Neural cell (in vitro differentiated cells): ENCODE measurements around the gene RAPGEF4. TPM values are rescaled to one million over a fixed set of nuclear protein-coding genes. Genes with fewer than 3 reads are reported as not detected.

Experiments
- H2AFZ ChIP-seq: fragments of 200-600, 300-800 bp; sonication (generic), shearing (Covaris generic); 2 replicates; pipeline ENCODE4 v1.6.0; 2014; ENCODE audit warnings: low read depth, mild to moderate bottlenecking, antibody characterized with exemption, low read length, moderate library complexity
- H3F3A ChIP-seq: fragments of 200-600 bp; shearing (Covaris generic); 2 replicates; pipeline ENCODE4 v1.6.1; 2016; ENCODE audit warnings: mild to moderate bottlenecking, moderate library complexity, mixed read lengths, antibody characterized with exemption, low read length; ENCODE audit not compliant: insufficient read depth, poor library complexity, severe bottlenecking
- H3K27ac ChIP-seq: fragments of 200-600, 300-800 bp; sonication (generic), shearing (Covaris generic); 2 replicates; pipeline ENCODE4 v1.5.1; 2014; ENCODE audit warnings: mild to moderate bottlenecking, low read length, moderate library complexity
- H3K27me3 ChIP-seq: fragments of 300-800, 200-600 bp; sonication (generic), shearing (Covaris generic); 2 replicates; pipeline ENCODE4 v1.6.0; 2014; ENCODE audit warnings: mild to moderate bottlenecking, low read depth, low read length, moderate library complexity; ENCODE audit not compliant: insufficient read depth
- H3K36me3 ChIP-seq: fragments of 300-800, 200-600 bp; sonication (generic), shearing (Covaris generic); 2 replicates; pipeline ENCODE4 v1.5.1; 2014; ENCODE audit warnings: mild to moderate bottlenecking, antibody characterized with exemption, low read length, moderate library complexity; ENCODE audit not compliant: insufficient read depth
- H3K4me2 ChIP-seq: fragments of 300-800, 200-600 bp; sonication (generic), shearing (Covaris generic); 2 replicates; pipeline ENCODE4 v1.6.0; 2014; ENCODE audit warnings: mild to moderate bottlenecking, low read length
- H3K4me3 ChIP-seq: fragments of 300-800, 200-600 bp; sonication (generic), shearing (Covaris generic); 2 replicates; pipeline ENCODE4 v1.5.1; 2014; ENCODE audit warnings: mild to moderate bottlenecking, low read length, moderate library complexity
- H3K79me2 ChIP-seq: fragments of 200-600 bp; shearing (Covaris generic); replicated peaks from 2 replicates; pipeline ENCODE4 v1.6.0; 2014; ENCODE audit warnings: mild to moderate bottlenecking, low read length, moderate library complexity; ENCODE audit not compliant: insufficient read depth
- H3K9ac ChIP-seq: fragments of 300-800, 200-600 bp; sonication (generic), shearing (Covaris generic); 2 replicates; pipeline ENCODE4 v1.6.1; 2016; ENCODE audit warnings: mild to moderate bottlenecking, low read length, mixed read lengths
- H3K9me2 ChIP-seq: fragments of 200-600 bp; shearing (Covaris generic); 2 replicates; pipeline ENCODE4 v1.6.1; 2016; ENCODE audit warnings: mild to moderate bottlenecking, low read length, mixed read lengths; ENCODE audit not compliant: insufficient read depth
- H3K9me3 ChIP-seq: fragments of 200-600, 300-800 bp; sonication (generic), shearing (Covaris generic); 2 replicates; pipeline ENCODE4 v1.6.1; 2016; ENCODE audit warnings: mild to moderate bottlenecking, mixed run types, low read length, moderate library complexity, mixed read lengths
- H4K20me1 ChIP-seq: fragments of 200-600 bp; shearing (Covaris generic); 2 replicates; pipeline ENCODE4 v1.6.1; 2016; ENCODE audit warnings: mild to moderate bottlenecking, mixed run types; ENCODE audit not compliant: insufficient read depth
- CTCF ChIP-seq: fragments of 450-650 bp; IDR thresholded peaks from 2 replicates; pipeline ENCODE4 v1.5.1; 2014; ENCODE audit warnings: antibody characterized with exemption, mild to moderate bottlenecking, moderate library complexity; ENCODE audit not compliant: poor library complexity, severe bottlenecking
- EP300 ChIP-seq: fragments of 450-650 bp; conservative IDR thresholded peaks from 2 replicates; pipeline ENCODE4 v1.6.1; 2014; ENCODE audit warnings: antibody characterized with exemption, mild to moderate bottlenecking, moderate library complexity; ENCODE audit not compliant: poor library complexity, severe bottlenecking
- EZH2 ChIP-seq: fragments of 200-600, 300-800 bp; shearing (Covaris generic), sonication (generic); IDR thresholded peaks from 2 replicates; pipeline ENCODE4 v1.6.1; 2014; ENCODE audit warnings: antibody characterized with exemption, low read length, borderline replicate concordance, mild to moderate bottlenecking; ENCODE audit not compliant: insufficient read depth, poor library complexity, severe bottlenecking
- MXI1 ChIP-seq: fragments of 450-650 bp; conservative IDR thresholded peaks from 2 replicates; pipeline ENCODE4 v1.6.1; 2014; ENCODE audit warnings: antibody characterized with exemption, mild to moderate bottlenecking; ENCODE audit not compliant: poor library complexity, severe bottlenecking
- POLR2AphosphoS5 ChIP-seq: IDR thresholded peaks from 2 replicates; pipeline ENCODE4 v1.6.1; 2012
- RAD21 ChIP-seq: fragments of 450-650 bp; conservative IDR thresholded peaks from 2 replicates; pipeline ENCODE4 v1.6.1; 2014; ENCODE audit warnings: antibody characterized with exemption, mild to moderate bottlenecking, moderate library complexity
- REST ChIP-seq: IDR thresholded peaks from 2 replicates; pipeline ENCODE4 v1.6.1; 2012; ENCODE audit warnings: borderline replicate concordance
- SMC3 ChIP-seq: fragments of 450-650 bp; conservative IDR thresholded peaks from 2 replicates; pipeline ENCODE4 v1.6.1; 2014; ENCODE audit warnings: antibody characterized with exemption, mild to moderate bottlenecking, moderate library complexity; ENCODE audit not compliant: poor library complexity
- TAF1 ChIP-seq: IDR thresholded peaks from 2 replicates; pipeline ENCODE4 v1.6.1; 2012; ENCODE audit warnings: low read depth
- polyA plus RNA-seq: library from polyadenylated mRNA; depleted of rRNA; stranded (reverse); fragments of >200 nt; gene quantifications from 2 replicates; pipeline ENCODE4 v1.2.3, GENCODE V29; 2014

The RAPGEF4 gene
- polyA plus RNA-seq, 1 donor from 2014 or later = 10.4 TPM

- H3K27me3 ChIP-seq = no peaks in the 10 kb centered on the region
- no peak overlapping the region for H2AFZ ChIP-seq
- no peaks in the 10 kb centered on the region for H3K36me3 ChIP-seq
Measured at GRCh38 chr2:172829229-172829628, 93.6 kb downstream of the RAPGEF4 start.

GRCh38 chr2:172830482-172830881 is 94.8 kb downstream of the RAPGEF4 start:
- Histone ChIP-seq H3K9me2 (no peaks in the 10 kb centered on the region), H3K4me2 (no peak overlapping the region), H3K9ac (no peak overlapping the region), H3K4me3 (no peak overlapping the region), H3K9me3 (no peaks in the 10 kb centered on the region), H2AFZ (no peak overlapping the region), H3K27me3 (no peaks in the 10 kb centered on the region), H3K36me3 (no peaks in the 10 kb centered on the region), H3F3A (no peaks in the 10 kb centered on the region), H3K79me2 (no peaks in the 10 kb centered on the region), H3K27ac (no peak overlapping the region), H4K20me1 (no peaks in the 10 kb centered on the region)
- TF ChIP-seq CTCF (no peak), TAF1 (no peak), RAD21 (no peak), MXI1 (no peak), POLR2AphosphoS5 (no peak), EP300 (no peak), SMC3 (no peak)

More at GRCh38 chr2:172829229-172829628, 93.6 kb downstream of the RAPGEF4 start:
- Histone ChIP-seq H3K4me2 (no peak overlapping the region), H3K9ac (no peak overlapping the region), H3K79me2 (no peaks in the 10 kb centered on the region), H3K4me3 (no peak overlapping the region), H3K9me3 (no peaks in the 10 kb centered on the region), H3K9me2 (no peaks in the 10 kb centered on the region), H3K27ac (no peak overlapping the region), H3F3A (no peaks in the 10 kb centered on the region), H4K20me1 (no peaks in the 10 kb centered on the region)
- TF ChIP-seq SMC3 = no peak
- TF ChIP-seq EZH2 = no peak
- no peak for TF ChIP-seq MXI1
- no peak for TF ChIP-seq EP300
- no peak for TF ChIP-seq TAF1
- TF ChIP-seq RAD21 = no peak
- no peak for TF ChIP-seq CTCF
- no peak for TF ChIP-seq POLR2AphosphoS5
- TF ChIP-seq REST = no peak
